HEK293 (cell line): ENCODE results near the gene KIF11.
A peak's percentile ranks its signal among the peaks of the same experiment; 100 is the strongest.
"Not testable (repeated sequence)": the region's sequence is repeated elsewhere in the genome, so short reads cannot be mapped to it uniquely, and the experiment has no call there.

Source experiments
- CTCF ChIA-PET: fragments of 350-600 bp; formaldehyde crosslinking; extraction: SDS; loops from one replicate; lab custom pipeline; 2021; ENCODE audit warnings: antibody characterized with exemption; lab: Yijun Ruan, JAX
- POLR2A ChIA-PET: fragments of 300-600 bp; formaldehyde crosslinking; extraction: SDS; loops from one replicate; lab custom pipeline; 2020; ENCODE audit warnings: antibody characterized with exemption, inconsistent platforms; lab: Yijun Ruan, JAX
- H3K27ac ChIP-seq: fragments of 200-500 bp; sonication (Bioruptor generic); 2 replicates; pipeline ENCODE4 v1.5.1; 2014; ENCODE audit warnings: low read depth, low read length, control low read depth, inconsistent platforms; ENCODE audit errors: extremely low read depth
- H3K36me3 ChIP-seq, 2 experiments: fragments of 200-500 bp in 1 of 2; sonication (Bioruptor generic) in 1 of 2; 1 replicate in 1 of 2; 2 replicates in 1 of 2; pipeline ENCODE4 v1.5.1; 2014 to 2017; ENCODE audit warnings: inconsistent platforms in 2 of 2, low read length in 2 of 2; ENCODE audit not compliant: control insufficient read depth in 2 of 2, insufficient read depth in 1 of 2
- H3K4me1 ChIP-seq: fragments of 200-500 bp; sonication (Bioruptor generic); 2 replicates; pipeline ENCODE4 v1.5.1; 2014; ENCODE audit warnings: mild to moderate bottlenecking, low read length, inconsistent platforms; ENCODE audit not compliant: control insufficient read depth, insufficient read depth
- H3K4me3 ChIP-seq: 2 replicates; pipeline ENCODE4 v1.5.1; 2011; ENCODE audit warnings: low read depth, mild to moderate bottlenecking, control low read depth, low read length, moderate library complexity
- H3K9me3 ChIP-seq: fragments of 200-500 bp; sonication (Bioruptor generic); 2 replicates; pipeline ENCODE4 v1.5.1; 2014; ENCODE audit warnings: low read depth, low read length, inconsistent platforms; ENCODE audit not compliant: control insufficient read depth, insufficient read depth
- BCL11A ChIP-seq: fragments of 450-650 bp; formaldehyde crosslinking; IDR thresholded peaks from 2 replicates; pipeline ENCODE4 v1.5.1; 2016; ENCODE audit warnings: low read depth, missing biosample characterization, missing genetic modification characterization
- EGR2 ChIP-seq: fragments of 450-650 bp; formaldehyde crosslinking; IDR thresholded peaks from 2 replicates; pipeline ENCODE4 v1.5.1; 2016; ENCODE audit warnings: low read depth, missing biosample characterization, missing genetic modification characterization
- FEZF1 ChIP-seq: fragments of 450-650 bp; formaldehyde crosslinking; IDR thresholded peaks from 2 replicates; pipeline ENCODE4 v1.5.1; 2016; ENCODE audit warnings: missing biosample characterization, missing genetic modification characterization
- HOXD13 ChIP-seq: sonication (generic); formaldehyde crosslinking; IDR thresholded peaks from 2 replicates; pipeline ENCODE4 v1.8.0; 2022; ENCODE audit warnings: missing genetic modification reagents, borderline replicate concordance
- KLF9 ChIP-seq: fragments of 450-650 bp; formaldehyde crosslinking; IDR thresholded peaks from 2 replicates; pipeline ENCODE4 v1.5.1; 2016; ENCODE audit warnings: missing biosample characterization, missing genetic modification characterization, low read depth
- SCRT1 ChIP-seq: fragments of 450-650 bp; formaldehyde crosslinking; IDR thresholded peaks from 2 replicates; pipeline ENCODE4 v1.5.1; 2016; ENCODE audit warnings: missing biosample characterization, missing genetic modification characterization, borderline replicate concordance
- ZNF10 ChIP-seq: fragments of 450-650 bp; formaldehyde crosslinking; IDR thresholded peaks from 2 replicates; pipeline ENCODE4 v1.5.1; 2017; ENCODE audit warnings: missing biosample characterization, missing genetic modification characterization
- ZNF121 ChIP-seq: fragments of 450-650 bp; formaldehyde crosslinking; IDR thresholded peaks from 2 replicates; pipeline ENCODE4 v1.5.1; 2016; ENCODE audit warnings: missing biosample characterization, missing genetic modification characterization
- ZNF211 ChIP-seq: fragments of 450-650 bp; formaldehyde crosslinking; IDR thresholded peaks from 2 replicates; pipeline ENCODE4 v1.5.1; 2016; ENCODE audit warnings: low read depth, missing biosample characterization, missing genetic modification characterization
- ZNF214 ChIP-seq: fragments of 450-650 bp; formaldehyde crosslinking; IDR thresholded peaks from 2 replicates; pipeline ENCODE4 v1.5.1; 2017; ENCODE audit warnings: missing biosample characterization, mild to moderate bottlenecking, missing genetic modification characterization, borderline replicate concordance
- ZNF571 ChIP-seq: fragments of 450-650 bp; formaldehyde crosslinking; IDR thresholded peaks from 2 replicates; pipeline ENCODE4 v1.5.0; 2017; ENCODE audit warnings: missing biosample characterization, missing genetic modification characterization
- ZNF610 ChIP-seq: fragments of 450-650 bp; formaldehyde crosslinking; IDR thresholded peaks from 2 replicates; pipeline ENCODE4 v1.5.1; 2016; ENCODE audit warnings: missing biosample characterization, missing genetic modification characterization, borderline replicate concordance
- ZNF768 ChIP-seq: fragments of 450-650 bp; formaldehyde crosslinking; IDR thresholded peaks from 2 replicates; pipeline ENCODE4 v1.5.1; 2018; ENCODE audit warnings: missing biosample characterization, mild to moderate bottlenecking, missing genetic modification characterization
- ZSCAN16 ChIP-seq: fragments of 450-650 bp; formaldehyde crosslinking; IDR thresholded peaks from 2 replicates; pipeline ENCODE4 v1.5.1; 2016; ENCODE audit warnings: missing biosample characterization, missing genetic modification characterization
- ZSCAN30 ChIP-seq: fragments of 450-650 bp; IDR thresholded peaks from 2 replicates; pipeline ENCODE4 v1.5.1; 2018; ENCODE audit warnings: missing biosample characterization, mild to moderate bottlenecking, missing genetic modification characterization, moderate library complexity
- TF ChIP-seq, protein P1 (sequence below): fragments of 450-650 bp; formaldehyde crosslinking; conservative IDR thresholded peaks from 2 replicates; pipeline ENCODE4 v1.5.1; 2016; ENCODE audit warnings: low read depth, missing biosample characterization, missing genetic modification characterization
- TF ChIP-seq, protein P2 (sequence below): IDR thresholded peaks from 2 replicates; pipeline ENCODE4 v1.6.1; 2011; ENCODE audit warnings: mild to moderate bottlenecking, low read depth, low read length, borderline replicate concordance

The KIF11 gene

DNA sequence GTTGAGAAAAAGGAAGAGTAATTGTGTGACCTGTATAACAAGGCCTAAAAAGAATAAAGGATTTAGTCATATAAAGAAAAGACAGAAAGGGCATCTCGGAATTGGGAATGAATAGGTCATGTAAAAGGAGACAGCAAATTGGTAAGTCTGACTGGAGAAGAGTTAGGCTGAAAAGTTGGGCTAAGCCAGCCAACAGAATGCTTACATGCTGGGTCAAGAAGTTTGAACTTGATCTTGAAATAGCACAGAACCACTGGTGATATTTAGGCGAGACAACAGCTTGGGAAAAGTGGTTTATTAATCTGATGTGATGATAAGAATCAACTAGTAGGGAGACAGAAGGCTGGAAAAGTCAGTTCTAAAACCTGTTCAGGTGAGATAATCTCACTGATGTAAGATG is 23.9 kb upstream of the KIF11 start:
- ChIA-PET CTCF (interaction anchor here (1.0 kb wide), 1 partner anchor 316 kb away, joined by 3 read pairs; no protein-coding TSS in a partner anchor), POLR2A (no interaction called here)
- Histone ChIP-seq H3K4me1 (peaks cover 15% of the 10 kb centered on the region), H3K4me3 (no peak overlapping the region), H3K27ac (no peak overlapping the region), H3K36me3 (peaks cover 5 to 10% of the 10 kb centered on the region in 2 experiments; a peak in 2 of 3 replicates), H3K9me3 (no peaks in the 10 kb centered on the region)
- TF ChIP-seq FEZF1 (tag by site-specific recombination) (no peak), HOXD13 (CRISPR knock-in tag) (no peak), ZNF211 (tag by site-specific recombination) (no peak), ZNF571 (tag by site-specific recombination) (no peak), ZSCAN30 (tag by site-specific recombination) (no peak), KLF9 (tag by site-specific recombination) (no peak), ZNF10 (tag by site-specific recombination) (no peak), ZNF214 (no peak), BCL11A (tag by site-specific recombination) (no peak), ZNF121 (tag by site-specific recombination) (no peak), ZNF610 (tag by site-specific recombination) (no peak), EGR2 (tag by site-specific recombination) (no peak), ZNF768 (tag by site-specific recombination) (no peak), SCRT1 (tag by site-specific recombination) (no peak)
- TF ChIP-seq, protein P1, sequence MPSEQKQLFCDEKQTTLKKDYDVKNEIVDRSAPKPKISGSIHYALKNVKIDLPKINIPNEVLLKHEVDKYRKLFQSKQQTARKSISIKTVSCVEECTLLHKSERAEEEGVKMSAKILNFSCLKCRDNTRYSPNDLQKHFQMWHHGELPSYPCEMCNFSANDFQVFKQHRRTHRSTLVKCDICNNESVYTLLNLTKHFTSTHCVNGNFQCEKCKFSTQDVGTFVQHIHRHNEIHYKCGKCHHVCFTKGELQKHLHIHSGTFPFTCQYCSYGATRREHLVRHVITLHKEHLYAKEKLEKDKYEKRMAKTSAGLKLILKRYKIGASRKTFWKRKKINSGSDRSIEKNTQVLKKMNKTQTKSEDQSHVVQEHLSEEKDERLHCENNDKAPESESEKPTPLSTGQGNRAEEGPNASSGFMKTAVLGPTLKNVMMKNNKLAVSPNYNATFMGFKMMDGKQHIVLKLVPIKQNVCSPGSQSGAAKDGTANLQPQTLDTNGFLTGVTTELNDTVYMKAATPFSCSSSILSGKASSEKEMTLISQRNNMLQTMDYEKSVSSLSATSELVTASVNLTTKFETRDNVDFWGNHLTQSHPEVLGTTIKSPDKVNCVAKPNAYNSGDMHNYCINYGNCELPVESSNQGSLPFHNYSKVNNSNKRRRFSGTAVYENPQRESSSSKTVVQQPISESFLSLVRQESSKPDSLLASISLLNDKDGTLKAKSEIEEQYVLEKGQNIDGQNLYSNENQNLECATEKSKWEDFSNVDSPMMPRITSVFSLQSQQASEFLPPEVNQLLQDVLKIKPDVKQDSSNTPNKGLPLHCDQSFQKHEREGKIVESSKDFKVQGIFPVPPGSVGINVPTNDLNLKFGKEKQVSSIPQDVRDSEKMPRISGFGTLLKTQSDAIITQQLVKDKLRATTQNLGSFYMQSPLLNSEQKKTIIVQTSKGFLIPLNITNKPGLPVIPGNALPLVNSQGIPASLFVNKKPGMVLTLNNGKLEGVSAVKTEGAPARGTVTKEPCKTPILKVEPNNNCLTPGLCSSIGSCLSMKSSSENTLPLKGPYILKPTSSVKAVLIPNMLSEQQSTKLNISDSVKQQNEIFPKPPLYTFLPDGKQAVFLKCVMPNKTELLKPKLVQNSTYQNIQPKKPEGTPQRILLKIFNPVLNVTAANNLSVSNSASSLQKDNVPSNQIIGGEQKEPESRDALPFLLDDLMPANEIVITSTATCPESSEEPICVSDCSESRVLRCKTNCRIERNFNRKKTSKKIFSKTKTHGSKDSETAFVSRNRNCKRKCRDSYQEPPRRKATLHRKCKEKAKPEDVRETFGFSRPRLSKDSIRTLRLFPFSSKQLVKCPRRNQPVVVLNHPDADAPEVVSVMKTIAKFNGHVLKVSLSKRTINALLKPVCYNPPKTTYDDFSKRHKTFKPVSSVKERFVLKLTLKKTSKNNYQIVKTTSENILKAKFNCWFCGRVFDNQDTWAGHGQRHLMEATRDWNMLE (tag by site-specific recombination): no peak
- TF ChIP-seq, protein P2, sequence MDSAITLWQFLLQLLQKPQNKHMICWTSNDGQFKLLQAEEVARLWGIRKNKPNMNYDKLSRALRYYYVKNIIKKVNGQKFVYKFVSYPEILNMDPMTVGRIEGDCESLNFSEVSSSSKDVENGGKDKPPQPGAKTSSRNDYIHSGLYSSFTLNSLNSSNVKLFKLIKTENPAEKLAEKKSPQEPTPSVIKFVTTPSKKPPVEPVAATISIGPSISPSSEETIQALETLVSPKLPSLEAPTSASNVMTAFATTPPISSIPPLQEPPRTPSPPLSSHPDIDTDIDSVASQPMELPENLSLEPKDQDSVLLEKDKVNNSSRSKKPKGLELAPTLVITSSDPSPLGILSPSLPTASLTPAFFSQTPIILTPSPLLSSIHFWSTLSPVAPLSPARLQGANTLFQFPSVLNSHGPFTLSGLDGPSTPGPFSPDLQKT: no peak

DNA sequence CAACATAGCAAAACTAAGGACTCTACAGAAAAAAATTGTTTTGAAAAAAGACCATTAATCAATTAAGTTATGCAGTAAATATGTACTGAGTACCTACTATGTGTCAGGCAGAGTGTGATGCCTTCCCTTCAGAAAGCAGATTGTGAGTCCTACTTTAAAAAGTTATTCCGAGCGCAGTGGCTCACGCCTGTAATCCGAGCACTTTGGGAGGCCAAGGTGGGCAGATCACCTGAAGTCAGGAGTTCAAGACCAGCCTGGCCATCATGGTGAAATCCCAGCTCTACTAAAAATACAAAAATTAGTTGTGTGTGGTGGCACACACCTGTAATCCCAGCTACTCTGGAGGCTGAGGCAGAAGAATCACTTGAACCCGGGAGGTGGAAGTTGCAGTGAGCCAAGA is 23.3 kb upstream of the KIF11 start:
- POLR2A ChIA-PET, H3K4me3 ChIP-seq, H3K9me3 ChIP-seq: not testable (repeated sequence)
- TF ChIP-seq ZSCAN16: 0 out of 2 replicates have a peak, but pooled peaks have one; percentile 51
- TF ChIP-seq, all 188 proteins: peak for 1; not testable (repeated sequence) for 187
- peaks cover 15% of the 10 kb centered on the region for H3K4me1 ChIP-seq
- H3K27ac ChIP-seq, H3K36me3 ChIP-seq: not testable (repeated sequence)
- CTCF ChIA-PET: interaction anchor here (1.0 to 6.7 kb wide), 2 partner anchors 51 to 315 kb away, joined by 3 to 71 read pairs; no protein-coding TSS in a partner anchor
